ENCODE results near the gene USH2A. TPM values are rescaled to one million over a fixed set of nuclear protein-coding genes. Genes with fewer than 3 reads are reported as not detected.

Gene USH2A
- total and polyA plus RNA-seq, 2 donors, result 0.16 TPM; not detected in 1

- 66% methylated on average over 3 of the region's 3 CpGs for WGBS
- no peaks in the 10 kb centered on the region for H3K4me1 ChIP-seq (ENCODE audit: insufficient read depth)
- DNase-seq (ENCODE audit: extremely low spot score), result no peak
- no peaks in the 10 kb centered on the region for H3K36me3 ChIP-seq (ENCODE audit: insufficient read depth)
- no peak overlapping the region for H3K27ac ChIP-seq (ENCODE audit: low read depth)
- no peak overlapping the region for H3K4me3 ChIP-seq (ENCODE audit: low read depth, low read length)
Observed at GRCh38 chr1:216237927-216238542, 185.2 kb downstream of the USH2A start.

GRCh38 chr1:216224233-216224632 lies 199.0 kb downstream of the USH2A start:
- Histone ChIP-seq H3K4me1 (ENCODE audit: insufficient read depth) (no peaks in the 10 kb centered on the region), H3K36me3 (ENCODE audit: insufficient read depth) (no peaks in the 10 kb centered on the region), H3K4me3 (ENCODE audit: low read depth, low read length) (no peak overlapping the region), H3K27ac (ENCODE audit: low read depth) (no peak overlapping the region)
- WGBS, result 86% methylated on average over 1 of the region's 1 CpG
- DNase-seq (ENCODE audit: extremely low spot score), result no peak

- Histone ChIP-seq H3K4me1 (ENCODE audit: insufficient read depth) (no peaks in the 10 kb centered on the region), H3K27ac (ENCODE audit: low read depth) (no peak overlapping the region), H3K36me3 (ENCODE audit: insufficient read depth) (no peaks in the 10 kb centered on the region), H3K4me3 (ENCODE audit: low read depth, low read length) (no peak overlapping the region)
- WGBS, result 45% methylated on average over 4 of the region's 4 CpGs
- no peak for DNase-seq (ENCODE audit: extremely low spot score)
Observed at GRCh38 chr1:216223486-216223885, 199.8 kb downstream of the USH2A start.

GRCh38 chr1:216222288-216222687 lies 201.0 kb downstream of the USH2A start:
- Histone ChIP-seq H3K4me1 (ENCODE audit: insufficient read depth) (no peaks in the 10 kb centered on the region), H3K36me3 (ENCODE audit: insufficient read depth) (no peaks in the 10 kb centered on the region), H3K27ac (ENCODE audit: low read depth) (no peak overlapping the region), H3K4me3 (ENCODE audit: low read depth, low read length) (no peak overlapping the region)
- DNase-seq (ENCODE audit: extremely low spot score), result no peak
- WGBS, result 46% methylated on average over 2 of the region's 2 CpGs

DNA sequence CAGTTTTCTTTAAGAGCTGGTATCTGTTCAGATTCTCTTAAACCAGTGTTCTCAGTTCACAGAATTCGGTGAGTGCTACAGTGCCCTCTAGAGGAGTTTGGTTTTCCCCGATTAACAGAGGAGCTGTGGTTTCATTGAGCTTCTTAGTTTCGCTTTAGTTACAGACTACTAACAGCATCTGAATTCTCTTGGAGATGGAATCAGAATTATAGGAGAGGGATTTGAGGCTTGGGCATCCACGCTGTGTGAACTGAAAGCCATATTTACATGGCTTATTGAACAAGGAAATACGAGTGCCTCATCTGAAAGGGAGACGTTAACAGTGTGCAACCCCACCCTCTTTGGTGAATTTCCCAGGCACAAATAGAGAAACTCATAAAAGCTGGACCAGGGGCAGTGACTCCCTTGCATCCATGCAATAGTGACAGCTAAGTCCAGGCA lies 202.0 kb downstream of the USH2A start:
- Histone ChIP-seq H3K4me3 (ENCODE audit: low read depth, low read length) (peak overlapping the region; percentile 39), H3K27ac (ENCODE audit: low read depth) (no peak overlapping the region), H3K4me1 (ENCODE audit: insufficient read depth) (no peaks in the 10 kb centered on the region), H3K36me3 (ENCODE audit: insufficient read depth) (no peaks in the 10 kb centered on the region)
- under 1% methylated on average over 6 of the region's 6 CpGs for WGBS
- DNase-seq (ENCODE audit: extremely low spot score), result peak; percentile 75

DNA sequence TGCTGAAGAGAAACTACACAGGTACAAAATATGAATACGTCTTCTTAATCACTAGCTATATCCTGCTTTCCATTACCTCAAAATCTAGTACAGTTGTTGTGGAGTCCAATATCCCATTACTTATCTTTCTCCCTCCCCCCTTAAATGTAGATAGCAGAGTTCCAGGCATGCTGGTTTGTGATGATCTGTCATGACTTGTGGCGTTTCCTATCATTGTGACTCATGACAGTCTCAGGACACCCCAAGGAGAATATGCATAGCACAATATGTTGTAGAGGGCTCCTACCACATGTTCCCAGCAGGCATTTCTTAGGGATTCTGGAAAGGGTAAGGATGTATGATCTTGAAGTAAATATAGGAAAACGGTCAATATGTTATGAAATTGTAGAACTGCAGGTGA lies 206.9 kb downstream of the USH2A start:
- H3K27ac ChIP-seq (ENCODE audit: low read depth), result no peak overlapping the region
- DNase-seq (ENCODE audit: extremely low spot score), result no peak
- no peaks in the 10 kb centered on the region for H3K4me1 ChIP-seq (ENCODE audit: insufficient read depth)
- 94% methylated on average over 3 of the region's 3 CpGs for WGBS
- no peak overlapping the region for H3K4me3 ChIP-seq (ENCODE audit: low read depth, low read length)
- no peaks in the 10 kb centered on the region for H3K36me3 ChIP-seq (ENCODE audit: insufficient read depth)

DNA sequence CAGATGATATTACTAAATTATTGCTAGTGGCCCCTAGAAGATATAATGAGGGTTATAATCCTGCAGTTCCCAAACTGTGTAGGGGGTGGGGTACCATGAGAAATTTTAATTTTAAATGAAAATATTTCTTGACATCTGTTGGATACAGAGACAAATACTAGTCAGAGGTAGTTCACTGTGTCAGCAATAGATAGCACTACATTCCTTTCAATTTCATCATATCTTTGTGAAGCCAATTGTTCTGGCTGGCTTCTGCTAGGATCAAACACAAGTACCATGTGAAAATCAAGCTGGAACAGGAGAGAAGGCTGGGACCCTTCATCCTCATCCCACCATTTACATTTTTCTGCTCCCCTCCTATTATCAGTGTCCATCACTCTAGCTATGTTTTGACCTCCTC lies 208.1 kb downstream of the USH2A start:
- H3K4me3 ChIP-seq (ENCODE audit: low read depth, low read length), result no peak overlapping the region
- no peaks in the 10 kb centered on the region for H3K4me1 ChIP-seq (ENCODE audit: insufficient read depth)
- H3K27ac ChIP-seq (ENCODE audit: low read depth), result no peak overlapping the region
- H3K36me3 ChIP-seq (ENCODE audit: insufficient read depth), result no peaks in the 10 kb centered on the region
- DNase-seq (ENCODE audit: extremely low spot score), result no peak

- WGBS, result 99% methylated on average over 1 of the region's 1 CpG
- Histone ChIP-seq H3K27ac (ENCODE audit: low read depth) (no peak overlapping the region), H3K36me3 (ENCODE audit: insufficient read depth) (no peaks in the 10 kb centered on the region), H3K4me3 (ENCODE audit: low read depth, low read length) (no peak overlapping the region), H3K4me1 (ENCODE audit: insufficient read depth) (no peaks in the 10 kb centered on the region)
- no peak for DNase-seq (ENCODE audit: extremely low spot score)
Observed at GRCh38 chr1:216212826-216213225, 210.4 kb downstream of the USH2A start.

- DNase-seq (ENCODE audit: extremely low spot score), result no peak
- no peaks in the 10 kb centered on the region for H3K4me1 ChIP-seq (ENCODE audit: insufficient read depth)
- 43% methylated on average over 4 of the region's 4 CpGs for WGBS
- H3K4me3 ChIP-seq (ENCODE audit: low read depth, low read length), result no peak overlapping the region
- no peaks in the 10 kb centered on the region for H3K36me3 ChIP-seq (ENCODE audit: insufficient read depth)
- no peak overlapping the region for H3K27ac ChIP-seq (ENCODE audit: low read depth)
Observed at GRCh38 chr1:216210081-216210480, 213.2 kb downstream of the USH2A start.

DNA sequence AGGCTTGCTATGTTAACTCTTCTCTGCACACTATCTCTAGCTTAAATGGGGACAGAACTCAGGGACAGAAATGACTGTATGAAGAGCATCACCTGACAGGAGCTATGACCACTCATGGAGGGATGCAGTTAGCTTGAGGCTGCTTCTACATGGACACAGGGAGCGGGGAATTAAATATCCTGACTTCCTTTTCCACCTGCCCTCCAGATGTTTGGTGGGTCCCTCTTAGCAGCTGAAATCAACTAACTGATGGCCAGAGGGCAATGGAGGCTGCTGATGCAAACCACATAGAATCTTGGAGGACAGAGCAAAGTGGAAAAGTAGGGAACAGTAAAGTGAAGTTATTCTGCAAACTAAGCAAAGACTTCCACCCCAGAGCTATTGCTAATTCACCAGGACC lies 214.1 kb downstream of the USH2A start:
- H3K4me1 ChIP-seq (ENCODE audit: insufficient read depth), result no peaks in the 10 kb centered on the region
- H3K4me3 ChIP-seq (ENCODE audit: low read depth, low read length), result no peak overlapping the region
- no peaks in the 10 kb centered on the region for H3K36me3 ChIP-seq (ENCODE audit: insufficient read depth)
- H3K27ac ChIP-seq (ENCODE audit: low read depth), result no peak overlapping the region
- DNase-seq (ENCODE audit: extremely low spot score), result no peak
- WGBS, result 86% methylated on average over 1 of the region's 1 CpG

- no peak overlapping the region for H3K4me3 ChIP-seq (ENCODE audit: low read depth, low read length)
- no peaks in the 10 kb centered on the region for H3K4me1 ChIP-seq (ENCODE audit: insufficient read depth)
- no peak overlapping the region for H3K27ac ChIP-seq (ENCODE audit: low read depth)
- no peaks in the 10 kb centered on the region for H3K36me3 ChIP-seq (ENCODE audit: insufficient read depth)
- DNase-seq (ENCODE audit: extremely low spot score), result no peak
- 90% methylated on average over 1 of the region's 1 CpG for WGBS
Observed at GRCh38 chr1:216207154-216207553, 216.1 kb downstream of the USH2A start.

DNA sequence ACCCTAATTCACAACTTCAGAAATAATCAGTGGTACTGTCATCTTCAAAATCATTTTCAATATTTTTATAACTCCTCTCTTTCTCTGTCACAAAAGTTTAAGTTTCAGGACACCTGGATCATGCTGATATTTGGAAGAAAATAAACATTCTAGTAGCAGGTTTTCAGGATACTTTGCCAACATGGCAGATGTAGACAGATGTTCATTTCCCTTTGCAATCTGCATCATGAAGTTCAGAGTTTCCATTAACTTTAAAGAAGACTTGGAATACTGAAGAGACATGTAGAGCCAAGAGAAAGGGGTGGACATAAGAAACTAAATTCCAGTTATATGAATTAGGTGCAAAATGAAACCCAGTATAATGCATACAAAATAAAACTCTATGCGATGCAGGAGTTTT lies 218.1 kb downstream of the USH2A start:
- no peak for DNase-seq (ENCODE audit: extremely low spot score)
- WGBS, result 69% methylated on average over 1 of the region's 1 CpG
- no peaks in the 10 kb centered on the region for H3K36me3 ChIP-seq (ENCODE audit: insufficient read depth)
- no peak overlapping the region for H3K27ac ChIP-seq (ENCODE audit: low read depth)
- no peaks in the 10 kb centered on the region for H3K4me1 ChIP-seq (ENCODE audit: insufficient read depth)
- no peak overlapping the region for H3K4me3 ChIP-seq (ENCODE audit: low read depth, low read length)

DNA sequence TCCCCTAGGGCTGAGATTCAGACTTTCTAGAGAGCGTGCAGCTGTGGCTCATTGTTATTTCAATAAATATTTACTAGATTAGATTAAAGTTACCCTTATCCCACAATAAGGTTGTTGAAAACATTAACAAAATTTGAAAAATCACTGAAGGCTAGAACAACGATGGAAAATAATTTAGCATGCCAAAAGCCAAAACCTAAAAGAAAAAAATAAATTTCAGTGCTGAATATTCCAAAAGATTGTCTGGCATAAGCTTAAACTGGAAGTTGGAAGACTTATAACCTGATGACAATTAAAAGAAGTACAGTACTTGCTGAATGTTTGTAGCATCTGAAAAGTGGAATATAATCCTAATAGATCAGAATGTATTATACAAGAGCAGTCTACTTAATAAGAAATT lies 221.3 kb downstream of the USH2A start:
- 30% methylated on average over 2 of the region's 2 CpGs for WGBS

GRCh38 chr1:216200941-216201340 lies 222.3 kb downstream of the USH2A start:
- Histone ChIP-seq H3K27ac (ENCODE audit: low read depth) (no peak overlapping the region), H3K4me3 (ENCODE audit: low read depth, low read length) (no peak overlapping the region), H3K36me3 (ENCODE audit: insufficient read depth) (no peaks in the 10 kb centered on the region), H3K4me1 (ENCODE audit: insufficient read depth) (no peaks in the 10 kb centered on the region)
- 97% methylated on average over 3 of the region's 3 CpGs for WGBS
- DNase-seq (ENCODE audit: extremely low spot score), result no peak

More for the DNA sequence above, 221.3 kb downstream of the USH2A start:
- Histone ChIP-seq H3K36me3 (ENCODE audit: insufficient read depth) (no peaks in the 10 kb centered on the region), H3K4me3 (ENCODE audit: low read depth, low read length) (no peak overlapping the region), H3K27ac (ENCODE audit: low read depth) (no peak overlapping the region), H3K4me1 (ENCODE audit: insufficient read depth) (no peaks in the 10 kb centered on the region)
- DNase-seq (ENCODE audit: extremely low spot score), result no peak

DNA sequence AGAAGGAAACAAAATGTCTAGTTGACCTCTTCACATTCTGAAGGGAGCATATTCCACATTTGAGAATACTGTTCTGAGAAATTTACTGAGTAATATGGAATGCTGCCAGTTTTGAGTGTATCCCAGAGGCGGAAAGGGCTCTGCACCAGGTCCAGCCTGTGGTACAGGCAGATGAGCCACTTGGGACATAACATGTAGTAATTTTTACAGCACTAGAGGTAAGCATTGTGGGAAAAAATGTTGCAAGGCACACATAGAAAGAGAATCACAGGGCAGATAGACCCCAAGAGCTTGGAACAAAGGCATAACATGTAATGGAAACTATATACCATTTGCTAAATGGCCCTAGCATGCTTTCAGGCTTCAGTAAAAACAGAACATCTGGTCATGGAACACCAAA lies 228.5 kb downstream of the USH2A start:
- no peak for DNase-seq (ENCODE audit: extremely low spot score)
- Histone ChIP-seq H3K36me3 (ENCODE audit: insufficient read depth) (no peaks in the 10 kb centered on the region), H3K27ac (ENCODE audit: low read depth) (no peak overlapping the region), H3K4me3 (ENCODE audit: low read depth, low read length) (no peak overlapping the region), H3K4me1 (ENCODE audit: insufficient read depth) (no peaks in the 10 kb centered on the region)
- WGBS, result 89% methylated on average over 1 of the region's 1 CpG

Measured in urinary bladder (tissue), 4 donors.